ENCODE measurements around the gene LEFTY1. TPM values are rescaled to one million over a fixed set of nuclear protein-coding genes. Genes with fewer than 3 reads are reported as not detected.

LEFTY1 gene
- total RNA-seq, 1 experiment from 2014 or later = not detected

DNA sequence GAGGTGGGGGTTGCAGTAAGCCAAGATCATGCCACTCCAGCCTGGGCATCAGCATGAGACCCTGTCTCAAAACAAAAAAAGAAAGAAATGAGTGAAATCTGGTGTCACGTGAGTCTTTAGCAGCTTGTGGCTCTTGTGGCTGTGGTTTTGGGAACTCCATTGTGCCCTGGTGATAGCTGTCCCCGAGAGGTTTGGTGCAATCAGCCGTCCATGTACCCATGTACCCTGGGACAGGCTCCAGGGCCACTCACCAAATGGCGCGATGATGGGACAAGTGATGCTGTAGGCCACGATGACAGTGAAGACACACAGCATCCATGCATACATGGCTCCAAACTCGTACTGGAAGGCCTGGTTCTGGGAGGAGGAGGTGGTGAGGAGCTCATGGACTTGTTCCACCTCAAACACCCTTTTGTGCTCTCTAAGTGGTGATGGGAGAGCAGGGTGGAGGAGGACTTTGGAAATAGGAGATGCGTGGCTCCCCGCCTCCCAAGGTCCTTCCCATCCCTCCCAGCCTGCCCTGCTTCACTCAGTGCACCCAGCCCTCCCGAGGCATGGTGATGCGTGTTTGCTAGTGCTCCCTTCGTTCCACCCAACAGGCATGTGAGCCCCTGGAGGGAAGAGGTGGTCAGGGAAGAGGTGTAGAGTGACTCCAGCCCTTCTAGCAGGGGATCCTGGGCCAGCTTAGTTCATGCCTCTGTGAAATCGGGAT, 36.4 kb downstream of the LEFTY1 start:
- Histone ChIP-seq H3F3A (ENCODE audit: low read length, unreplicated experiment) (no peaks in the 10 kb centered on the region), H3K9me2 (replicated peaks; ENCODE audit: low read length) (no peaks in the 10 kb centered on the region), H2AFZ (ENCODE audit: low read length) (no peak overlapping the region), H3K4me1 (ENCODE audit: insufficient read depth, low read length) (no peaks in the 10 kb centered on the region), H3K27me3 (ENCODE audit: low read length) (no peaks in the 10 kb centered on the region), H3K79me2 (ENCODE audit: low read length) (no peaks in the 10 kb centered on the region), H3K4me2 (ENCODE audit: low read length) (no peak overlapping the region), H4K20me1 (ENCODE audit: low read length) (no peaks in the 10 kb centered on the region), H3K4me3 (ENCODE audit: low read length) (no peak overlapping the region), H3K36me3 (ENCODE audit: low read depth, low read length) (peaks cover 32% of the 10 kb centered on the region; the same call in 1 of the 2 replicates), H3K27ac (ENCODE audit: low read length) (no peak overlapping the region), H3K9me3 (ENCODE audit: low read length) (no peaks in the 10 kb centered on the region), H3K9ac (ENCODE audit: low read length) (no peak overlapping the region)
- CTCF ChIA-PET = no interaction called here
- ATAC-seq = no peak
- POLR2A ChIA-PET (ENCODE audit: unreplicated experiment) = no interaction called here
- no peak for DNase-seq
- TF ChIP-seq, protein P1, sequence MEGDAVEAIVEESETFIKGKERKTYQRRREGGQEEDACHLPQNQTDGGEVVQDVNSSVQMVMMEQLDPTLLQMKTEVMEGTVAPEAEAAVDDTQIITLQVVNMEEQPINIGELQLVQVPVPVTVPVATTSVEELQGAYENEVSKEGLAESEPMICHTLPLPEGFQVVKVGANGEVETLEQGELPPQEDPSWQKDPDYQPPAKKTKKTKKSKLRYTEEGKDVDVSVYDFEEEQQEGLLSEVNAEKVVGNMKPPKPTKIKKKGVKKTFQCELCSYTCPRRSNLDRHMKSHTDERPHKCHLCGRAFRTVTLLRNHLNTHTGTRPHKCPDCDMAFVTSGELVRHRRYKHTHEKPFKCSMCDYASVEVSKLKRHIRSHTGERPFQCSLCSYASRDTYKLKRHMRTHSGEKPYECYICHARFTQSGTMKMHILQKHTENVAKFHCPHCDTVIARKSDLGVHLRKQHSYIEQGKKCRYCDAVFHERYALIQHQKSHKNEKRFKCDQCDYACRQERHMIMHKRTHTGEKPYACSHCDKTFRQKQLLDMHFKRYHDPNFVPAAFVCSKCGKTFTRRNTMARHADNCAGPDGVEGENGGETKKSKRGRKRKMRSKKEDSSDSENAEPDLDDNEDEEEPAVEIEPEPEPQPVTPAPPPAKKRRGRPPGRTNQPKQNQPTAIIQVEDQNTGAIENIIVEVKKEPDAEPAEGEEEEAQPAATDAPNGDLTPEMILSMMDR (conservative IDR thresholded peaks at IDR 0.05; ENCODE audit: low read depth, low read length) = no peak
- no peak for TF ChIP-seq EZH2phosphoT487 (IDR thresholded peaks at IDR 0.05; ENCODE audit: borderline replicate concordance, low read length)
- TF ChIP-seq EZH2 (IDR thresholded peaks at IDR 0.05; ENCODE audit: low read length, unreplicated experiment) = no peak
- no TSS peak for BruUV-seq (replicated peaks)
- intact Hi-C loops (cut with micrococcal nuclease) = no loop called here

DNA sequence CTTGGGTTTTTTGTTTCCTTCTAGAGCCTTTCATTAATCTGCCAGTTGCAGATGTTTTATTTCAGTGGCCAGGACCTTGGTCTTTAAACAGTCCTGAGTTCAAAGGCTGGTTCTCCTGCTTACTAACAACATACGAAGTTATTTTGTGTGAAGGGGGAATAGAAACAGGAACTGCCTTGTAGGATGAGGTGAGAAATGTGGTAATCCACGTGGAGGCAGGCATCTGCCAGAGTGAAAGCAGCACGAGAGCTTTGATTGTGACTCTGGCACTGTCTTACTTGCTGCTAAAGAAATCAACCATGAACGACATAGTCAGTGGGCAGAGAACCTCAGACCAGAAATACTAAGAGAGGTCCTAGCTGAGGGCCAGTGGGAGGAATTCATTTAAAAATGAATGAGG, 37.1 kb downstream of the LEFTY1 start:
- Histone ChIP-seq H3K4me2 (ENCODE audit: low read length) (no peak overlapping the region), H3K9me2 (replicated peaks; ENCODE audit: low read length) (no peaks in the 10 kb centered on the region), H3K4me1 (ENCODE audit: insufficient read depth, low read length) (no peaks in the 10 kb centered on the region), H3K36me3 (ENCODE audit: low read depth, low read length) (peaks cover 33% of the 10 kb centered on the region; the same call in 1 of the 2 replicates), H3F3A (ENCODE audit: low read length, unreplicated experiment) (no peaks in the 10 kb centered on the region), H3K9ac (ENCODE audit: low read length) (no peak overlapping the region), H3K79me2 (ENCODE audit: low read length) (no peaks in the 10 kb centered on the region), H2AFZ (ENCODE audit: low read length) (no peak overlapping the region), H3K27me3 (ENCODE audit: low read length) (no peaks in the 10 kb centered on the region), H4K20me1 (ENCODE audit: low read length) (no peaks in the 10 kb centered on the region), H3K4me3 (ENCODE audit: low read length) (no peak overlapping the region), H3K27ac (ENCODE audit: low read length) (no peak overlapping the region), H3K9me3 (ENCODE audit: low read length) (no peaks in the 10 kb centered on the region)
- BruUV-seq (replicated peaks) = no TSS peak
- ChIA-PET POLR2A (ENCODE audit: unreplicated experiment) (no interaction called here), CTCF (no interaction called here)
- ATAC-seq (no peak), DNase-seq (no peak)
- intact Hi-C loops (cut with micrococcal nuclease) = no loop called here
- TF ChIP-seq EZH2phosphoT487 (IDR thresholded peaks at IDR 0.05; ENCODE audit: borderline replicate concordance, low read length) (no peak), EZH2 (IDR thresholded peaks at IDR 0.05; ENCODE audit: low read length, unreplicated experiment) (no peak)
- TF ChIP-seq, protein P1 (conservative IDR thresholded peaks at IDR 0.05; ENCODE audit: low read depth, low read length) = no peak

DNA sequence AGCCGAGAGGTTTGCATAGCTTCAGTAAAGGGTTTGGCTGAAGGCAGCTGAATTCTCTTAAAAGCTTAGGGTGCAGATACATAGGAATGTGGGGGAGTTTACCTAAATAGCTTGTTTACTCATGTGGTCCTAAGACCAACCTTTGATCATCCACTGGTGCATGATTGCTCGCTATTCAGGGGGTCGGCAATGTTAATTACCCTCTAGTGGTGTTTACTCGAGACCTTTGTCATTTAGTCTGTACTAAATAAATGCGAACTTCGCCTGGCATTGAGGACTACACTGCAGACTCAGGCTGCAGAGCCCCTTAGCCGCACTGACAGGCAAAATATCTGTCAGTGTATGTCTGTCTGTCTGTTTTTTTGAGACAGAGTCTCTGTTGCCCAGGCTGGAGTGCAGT, 38.6 kb downstream of the LEFTY1 start:
- H3F3A ChIP-seq (ENCODE audit: low read length, unreplicated experiment) = no peaks in the 10 kb centered on the region
- H3K4me2 ChIP-seq (ENCODE audit: low read length) = no peak overlapping the region
- ATAC-seq = no peak
- H3K36me3 ChIP-seq (ENCODE audit: low read depth, low read length) = peaks cover 31% of the 10 kb centered on the region; the same call in 1 of the 2 replicates
- TF ChIP-seq EZH2phosphoT487 (IDR thresholded peaks at IDR 0.05; ENCODE audit: borderline replicate concordance, low read length) (no peak), EZH2 (IDR thresholded peaks at IDR 0.05; ENCODE audit: low read length, unreplicated experiment) (no peak)
- TF ChIP-seq, protein P1 (conservative IDR thresholded peaks at IDR 0.05; ENCODE audit: low read depth, low read length) = no peak
- H3K9ac ChIP-seq (ENCODE audit: low read length) = no peak overlapping the region
- H4K20me1 ChIP-seq (ENCODE audit: low read length) = no peaks in the 10 kb centered on the region
- DNase-seq = no peak
- intact Hi-C loops (cut with micrococcal nuclease) = no loop called here
- H3K9me2 ChIP-seq (replicated peaks; ENCODE audit: low read length) = no peaks in the 10 kb centered on the region
- CTCF ChIA-PET = no interaction called here
- H3K27ac ChIP-seq (ENCODE audit: low read length) = no peak overlapping the region
- BruUV-seq (replicated peaks) = no TSS peak
- H3K9me3 ChIP-seq (ENCODE audit: low read length) = no peaks in the 10 kb centered on the region
- no peak overlapping the region for H2AFZ ChIP-seq (ENCODE audit: low read length)
- no peak overlapping the region for H3K4me3 ChIP-seq (ENCODE audit: low read length)
- no peaks in the 10 kb centered on the region for H3K79me2 ChIP-seq (ENCODE audit: low read length)
- no peaks in the 10 kb centered on the region for H3K27me3 ChIP-seq (ENCODE audit: low read length)
- POLR2A ChIA-PET (ENCODE audit: unreplicated experiment) = no interaction called here
- no peaks in the 10 kb centered on the region for H3K4me1 ChIP-seq (ENCODE audit: insufficient read depth, low read length)
